IPS-15b (cell line): ENCODE results near the gene KMT5B.
A peak's percentile ranks its signal among the peaks of the same experiment; 100 is the strongest.

ENCODE experiments used
- H3K27me3 ChIP-seq: one replicate; pipeline ENCODE4 v1.6.1; 2013; ENCODE audit warnings: low read length; ENCODE audit not compliant: control insufficient read depth, insufficient read depth
- H3K36me3 ChIP-seq: one replicate; pipeline ENCODE4 v1.6.1; 2013; ENCODE audit warnings: low read length; ENCODE audit not compliant: control insufficient read depth, insufficient read depth
- H3K4me1 ChIP-seq: one replicate; pipeline ENCODE4 v1.6.1; 2013; ENCODE audit warnings: mild to moderate bottlenecking, low read length; ENCODE audit not compliant: control insufficient read depth, insufficient read depth
- H3K4me3 ChIP-seq: one replicate; pipeline ENCODE4 v1.5.1; 2013; ENCODE audit warnings: low read depth, low read length
- H3K9ac ChIP-seq: one replicate; pipeline ENCODE4 v1.6.1; 2013; ENCODE audit warnings: low read depth, mild to moderate bottlenecking, low read length
- H3K9me3 ChIP-seq: one replicate; pipeline ENCODE4 v1.6.1; 2013; ENCODE audit warnings: mild to moderate bottlenecking, low read length; ENCODE audit not compliant: control insufficient read depth, insufficient read depth

KMT5B gene

GRCh38 chr11:68141246-68142027, 71.7 kb downstream of the KMT5B start:
- Histone ChIP-seq H3K4me3 (no peak overlapping the region), H3K9ac (no peak overlapping the region), H3K36me3 (no peaks in the 10 kb centered on the region), H3K27me3 (no peaks in the 10 kb centered on the region), H3K4me1 (no peaks in the 10 kb centered on the region), H3K9me3 (no peaks in the 10 kb centered on the region)

DNA sequence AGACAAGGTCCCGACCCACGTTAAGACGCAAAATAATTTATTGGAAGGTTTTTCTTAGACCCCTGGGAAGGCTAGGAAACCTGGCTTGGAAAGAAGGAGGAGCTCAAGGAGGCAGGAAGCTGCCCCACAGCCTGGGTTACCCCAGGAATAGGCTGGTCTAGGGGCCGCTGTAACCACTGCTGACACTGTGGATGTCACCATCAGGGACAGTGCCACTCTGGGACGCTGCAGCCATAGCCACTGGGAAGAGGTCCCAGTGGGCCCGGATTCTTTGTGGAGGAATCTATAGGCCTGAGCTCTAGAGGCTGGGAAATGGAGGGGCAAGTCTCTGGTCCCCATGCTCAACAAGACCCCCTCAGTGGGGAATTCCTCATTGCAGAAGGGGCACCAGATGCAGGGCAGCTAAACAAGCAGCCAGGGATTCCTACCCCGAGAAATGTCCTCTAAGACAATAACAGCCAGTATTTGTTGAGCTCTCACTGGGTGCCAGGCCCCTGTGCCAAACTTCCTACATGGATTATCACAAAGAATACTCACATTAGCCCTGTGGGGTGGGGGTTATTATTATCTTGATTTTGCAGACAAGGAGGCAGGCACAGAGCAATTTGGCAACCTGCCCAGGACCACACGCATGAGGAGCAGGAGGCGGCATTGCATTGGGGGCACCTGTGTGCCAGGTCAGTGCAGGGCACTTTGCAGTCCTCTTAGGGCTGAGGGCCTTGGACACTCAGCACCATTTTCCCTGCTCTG, 72.4 kb downstream of the KMT5B start:
- H3K27me3 ChIP-seq = no peaks in the 10 kb centered on the region
- no peak overlapping the region for H3K9ac ChIP-seq
- no peaks in the 10 kb centered on the region for H3K9me3 ChIP-seq
- H3K4me3 ChIP-seq = no peak overlapping the region
- H3K4me1 ChIP-seq = no peaks in the 10 kb centered on the region
- H3K36me3 ChIP-seq = no peaks in the 10 kb centered on the region

GRCh38 chr11:68138237-68138636, 74.9 kb downstream of the KMT5B start:
- Histone ChIP-seq H3K4me1 (no peaks in the 10 kb centered on the region), H3K9ac (no peak overlapping the region), H3K36me3 (no peaks in the 10 kb centered on the region), H3K4me3 (no peak overlapping the region), H3K27me3 (no peaks in the 10 kb centered on the region), H3K9me3 (peaks cover 2% of the 10 kb centered on the region)

DNA sequence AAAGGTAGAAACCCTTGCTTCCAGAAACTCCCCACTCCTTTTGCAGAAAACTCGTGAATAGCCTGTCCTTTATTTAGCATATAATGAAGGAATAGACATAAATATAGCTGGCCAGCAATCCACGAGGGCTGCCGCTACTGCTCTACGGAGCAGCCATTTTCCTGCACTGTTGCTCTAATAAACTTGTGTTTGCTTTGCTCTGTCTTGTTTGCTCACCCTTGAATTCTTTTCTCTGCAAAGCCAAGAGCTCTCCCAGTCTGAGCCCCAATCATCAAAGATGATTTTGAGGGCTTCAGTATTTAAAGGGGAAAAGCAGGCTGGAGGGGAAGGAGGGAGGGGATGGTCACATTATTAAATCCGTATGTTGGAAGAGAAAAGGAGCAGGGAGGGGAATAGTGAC, 75.3 kb downstream of the KMT5B start:
- Histone ChIP-seq H3K4me3 (no peak overlapping the region), H3K36me3 (no peaks in the 10 kb centered on the region), H3K4me1 (no peaks in the 10 kb centered on the region), H3K9me3 (peaks cover 2% of the 10 kb centered on the region), H3K9ac (no peak overlapping the region), H3K27me3 (no peaks in the 10 kb centered on the region)

DNA sequence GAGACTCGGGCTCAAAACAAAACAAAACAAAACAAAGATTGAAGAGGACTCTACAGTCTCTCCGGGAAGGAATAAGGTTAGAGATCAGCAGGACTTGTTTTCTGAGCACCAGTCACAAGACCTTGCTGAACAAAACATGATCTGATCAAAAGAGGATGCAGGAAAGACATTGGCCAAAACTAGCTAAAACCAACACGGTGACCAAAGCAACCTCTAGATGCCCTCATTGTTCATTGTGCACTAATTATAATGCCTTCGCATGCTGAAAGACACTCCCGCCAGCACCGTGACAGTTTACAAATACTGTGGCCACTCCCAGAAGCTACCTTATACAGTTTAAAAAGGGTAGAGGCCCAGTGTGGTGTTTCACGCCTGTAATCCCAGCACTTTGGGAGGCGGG, 76.2 kb downstream of the KMT5B start:
- no peaks in the 10 kb centered on the region for H3K27me3 ChIP-seq
- H3K36me3 ChIP-seq = no peaks in the 10 kb centered on the region
- H3K4me1 ChIP-seq = no peaks in the 10 kb centered on the region
- H3K9me3 ChIP-seq = peaks cover 7% of the 10 kb centered on the region
- no peak overlapping the region for H3K4me3 ChIP-seq
- H3K9ac ChIP-seq = no peak overlapping the region

DNA sequence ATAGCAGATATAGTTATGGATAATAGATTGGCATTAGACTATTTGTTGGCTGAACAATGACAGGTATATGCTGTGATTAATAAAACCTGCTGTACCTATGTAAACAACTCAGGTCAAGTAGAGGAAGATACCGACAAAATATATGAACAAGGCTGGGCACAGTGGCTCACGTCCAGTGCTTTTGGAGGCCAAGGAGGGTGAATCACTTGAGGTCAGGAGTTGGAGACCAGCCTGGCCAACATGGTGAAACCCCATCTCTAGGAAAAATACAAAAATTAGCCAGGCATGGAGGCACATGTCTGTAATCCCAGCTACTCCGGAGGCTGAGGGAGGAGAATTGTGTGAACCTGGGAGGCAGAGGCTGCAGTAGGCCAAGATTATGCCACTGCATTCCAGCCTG, 77.9 kb downstream of the KMT5B start:
- no peaks in the 10 kb centered on the region for H3K4me1 ChIP-seq
- peaks cover 12% of the 10 kb centered on the region for H3K9me3 ChIP-seq
- no peak overlapping the region for H3K9ac ChIP-seq
- no peaks in the 10 kb centered on the region for H3K27me3 ChIP-seq
- no peak overlapping the region for H3K4me3 ChIP-seq
- H3K36me3 ChIP-seq = no peaks in the 10 kb centered on the region

DNA sequence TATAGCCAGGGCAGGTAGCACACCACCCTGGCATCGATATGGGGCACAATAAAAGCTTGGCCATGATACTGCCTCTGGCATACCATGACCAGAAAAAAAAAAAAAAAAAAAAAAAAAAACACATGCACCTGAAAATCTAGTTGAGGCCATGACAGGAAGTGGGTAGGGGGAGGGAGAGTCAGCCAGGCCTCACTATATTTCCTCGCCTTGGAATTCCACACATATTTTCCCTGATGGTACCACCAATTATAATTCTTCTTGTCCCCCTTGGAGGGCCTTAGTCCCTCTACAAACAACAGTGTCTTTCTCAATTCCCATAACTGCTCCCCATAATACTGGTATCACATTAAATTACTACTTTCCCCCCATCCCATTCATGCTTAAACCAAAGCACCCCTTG, 79.3 kb downstream of the KMT5B start:
- Histone ChIP-seq H3K27me3 (no peaks in the 10 kb centered on the region), H3K4me1 (peaks cover 4% of the 10 kb centered on the region), H3K4me3 (no peak overlapping the region), H3K9me3 (peaks cover 12% of the 10 kb centered on the region), H3K36me3 (no peaks in the 10 kb centered on the region), H3K9ac (no peak overlapping the region)

- H3K9me3 ChIP-seq = peaks cover 12% of the 10 kb centered on the region
- no peaks in the 10 kb centered on the region for H3K27me3 ChIP-seq
- peaks cover 22% of the 10 kb centered on the region for H3K4me1 ChIP-seq
- peak overlapping the region; percentile 1 for H3K4me3 ChIP-seq
- H3K36me3 ChIP-seq = no peaks in the 10 kb centered on the region
- H3K9ac ChIP-seq = no peak overlapping the region
Observed at GRCh38 chr11:68130121-68130520, 83.0 kb downstream of the KMT5B start.

- peak overlapping the region; percentile 51 for H3K9ac ChIP-seq
- H3K9me3 ChIP-seq = peaks cover 10% of the 10 kb centered on the region
- no peaks in the 10 kb centered on the region for H3K27me3 ChIP-seq
- H3K36me3 ChIP-seq = no peaks in the 10 kb centered on the region
- peaks cover 29% of the 10 kb centered on the region for H3K4me1 ChIP-seq
- H3K4me3 ChIP-seq = peak overlapping the region; percentile 43
Observed at GRCh38 chr11:68128682-68129327, 84.3 kb downstream of the KMT5B start.

GRCh38 chr11:68127714-68128681, 85.1 kb downstream of the KMT5B start:
- Histone ChIP-seq H3K9me3 (peaks cover 9% of the 10 kb centered on the region), H3K9ac (peak overlapping the region; percentile 87), H3K4me3 (peak overlapping the region; percentile 43), H3K4me1 (peaks cover 31% of the 10 kb centered on the region), H3K27me3 (no peaks in the 10 kb centered on the region), H3K36me3 (no peaks in the 10 kb centered on the region)

DNA sequence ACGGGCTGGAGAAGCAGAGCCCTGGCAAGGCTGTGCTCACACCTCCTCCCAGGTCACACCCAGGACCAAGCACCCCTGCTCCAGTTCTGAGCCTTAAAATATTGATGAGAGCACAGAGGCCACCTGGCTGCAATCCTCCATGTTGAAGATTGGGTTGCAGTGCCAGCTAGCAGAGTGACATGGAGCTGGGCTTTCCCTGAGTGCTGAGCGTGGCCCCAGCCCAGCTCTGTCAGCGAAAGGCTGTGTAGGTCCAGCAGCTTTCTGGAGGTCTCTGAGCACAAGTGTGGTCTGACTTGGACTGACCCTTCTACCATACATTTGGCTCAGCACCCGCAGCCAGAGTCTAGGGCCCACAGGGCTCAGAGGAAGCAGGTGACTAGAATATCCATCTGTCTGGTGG, 87.9 kb downstream of the KMT5B start:
- H3K36me3 ChIP-seq = no peaks in the 10 kb centered on the region
- peaks cover 32% of the 10 kb centered on the region for H3K4me1 ChIP-seq
- no peak overlapping the region for H3K9ac ChIP-seq
- H3K27me3 ChIP-seq = no peaks in the 10 kb centered on the region
- H3K4me3 ChIP-seq = no peak overlapping the region
- no peaks in the 10 kb centered on the region for H3K9me3 ChIP-seq
